GM23338 (cell line): ENCODE results near the gene RPS6KC1. TPM values are rescaled to one million over a fixed set of nuclear protein-coding genes. Genes with fewer than 3 reads are reported as not detected.

ENCODE experiments used
- ATAC-seq: fragments of 200-7000 bp; cut with Tn5 transposase; 3 replicates; pipeline ENCODE4 v1.9.1; 2020
- DNase-seq: peaks from one replicate; pipeline ENCODE4 v3.0.0-alpha.2; 2015; ENCODE audit warnings: low spot score
- H2AFZ ChIP-seq: fragments of 200-600 bp; sonication (generic); 2 replicates; pipeline ENCODE4 v1.8.0; 2016; ENCODE audit warnings: antibody characterized with exemption, mild to moderate bottlenecking, moderate library complexity
- H3F3A ChIP-seq: fragments of 200-600 bp; sonication (generic); replicated peaks from 2 replicates; pipeline ENCODE4 v1.8.0; 2017; ENCODE audit warnings: antibody characterized with exemption, mixed run types, low read depth
- H3K27ac ChIP-seq: fragments of 200-600 bp; sonication (generic); 2 replicates; pipeline ENCODE4 v1.6.1; 2016; ENCODE audit warnings: low read depth
- H3K27me3 ChIP-seq: fragments of 200-600 bp; sonication (generic); 2 replicates; pipeline ENCODE4 v1.8.0; 2016; ENCODE audit warnings: mild to moderate bottlenecking, mixed run types, moderate library complexity; ENCODE audit not compliant: insufficient read depth
- H3K36me3 ChIP-seq: fragments of 200-600 bp; sonication (generic); 2 replicates; pipeline ENCODE4 v1.8.0; 2016; ENCODE audit warnings: mild to moderate bottlenecking; ENCODE audit not compliant: insufficient read depth
- H3K4me1 ChIP-seq: fragments of 200-600 bp; sonication (generic); 2 replicates; pipeline ENCODE4 v1.8.0; 2016; ENCODE audit warnings: mild to moderate bottlenecking, moderate library complexity; ENCODE audit not compliant: insufficient read depth
- H3K4me2 ChIP-seq: fragments of 200-600 bp; sonication (generic); 2 replicates; pipeline ENCODE4 v1.7.1; 2017; ENCODE audit warnings: mixed run types
- H3K4me3 ChIP-seq: fragments of 200-600 bp; sonication (generic); 2 replicates; pipeline ENCODE4 v1.6.1; 2016; ENCODE audit warnings: mixed run types
- H3K79me2 ChIP-seq: fragments of 200-600 bp; sonication (generic); replicated peaks from 2 replicates; pipeline ENCODE4 v1.8.0; 2017; ENCODE audit warnings: mild to moderate bottlenecking; ENCODE audit not compliant: insufficient read depth
- H3K9me2 ChIP-seq: fragments of 200-600 bp; sonication (generic); 2 replicates; pipeline ENCODE4 v1.8.0; 2017; ENCODE audit not compliant: insufficient read depth
- H4K20me1 ChIP-seq: fragments of 200-600 bp; sonication (generic); replicated peaks from 2 replicates; pipeline ENCODE4 v1.8.0; 2017; ENCODE audit warnings: mild to moderate bottlenecking; ENCODE audit not compliant: insufficient read depth
- H3K27ac Mint-ChIP-seq: 2 replicates; pipeline ENCODE4 v1.8.0; 2020; ENCODE audit warnings: inconsistent platforms, mild to moderate bottlenecking, moderate library complexity, mixed read lengths
- H3K27me3 Mint-ChIP-seq: 3 replicates; pipeline ENCODE4 v1.8.0; 2022; ENCODE audit warnings: low read depth, mild to moderate bottlenecking, moderate library complexity, mixed read lengths, inconsistent platforms; ENCODE audit not compliant: insufficient read depth, poor library complexity
- H3K36me3 Mint-ChIP-seq: 3 replicates; pipeline ENCODE4 v1.8.0; 2021; ENCODE audit warnings: low read depth, mild to moderate bottlenecking, inconsistent platforms, moderate library complexity, mixed read lengths
- H3K4me1 Mint-ChIP-seq: 3 replicates; pipeline ENCODE4 v1.8.0; 2020; ENCODE audit warnings: mild to moderate bottlenecking, inconsistent platforms, mixed read lengths
- H3K4me3 Mint-ChIP-seq: 3 replicates; pipeline ENCODE4 v1.8.0; 2021; ENCODE audit warnings: moderate library complexity, mild to moderate bottlenecking, inconsistent platforms, mixed read lengths
- H3K9me3 Mint-ChIP-seq: 3 replicates; pipeline ENCODE4 v1.8.0; 2020; ENCODE audit warnings: moderate library complexity, mild to moderate bottlenecking, inconsistent platforms, mixed read lengths
- CREB1 ChIP-seq: fragments of 250-450 bp; sonication (Bioruptor Pico); IDR thresholded peaks from 2 replicates; pipeline ENCODE4 v1.5.0; 2020; ENCODE audit warnings: low read depth, mild to moderate bottlenecking, moderate library complexity
- CTCF ChIP-seq, 2 experiments: fragments of 200-600 bp in 1 of 2; sonication (generic) in 1 of 2; conservative IDR thresholded peaks; 2 replicates each; pipeline versions ENCODE4 v1.5.1 to v1.6.1; 2016 to 2017; ENCODE audit warnings: antibody characterized with exemption in 2 of 2, low read depth in 2 of 2, mild to moderate bottlenecking in 2 of 2, moderate library complexity in 1 of 2
- ETS1 ChIP-seq: IDR thresholded peaks from 2 replicates; pipeline ENCODE4 v1.6.1; 2016; ENCODE audit warnings: antibody characterized with exemption
- EZH2 ChIP-seq: fragments of 200-600 bp; sonication (generic); IDR thresholded peaks from one replicate; pipeline ENCODE4 v1.8.0; 2017; ENCODE audit warnings: antibody characterized with exemption, mild to moderate bottlenecking, low read depth; ENCODE audit not compliant: unreplicated experiment
- EZH2phosphoT487 ChIP-seq: fragments of 200-600 bp; sonication (generic); IDR thresholded peaks from one replicate; pipeline ENCODE4 v1.8.1; 2018; ENCODE audit warnings: antibody characterized with exemption; ENCODE audit not compliant: unreplicated experiment
- JUNB ChIP-seq: IDR thresholded peaks from one replicate; pipeline ENCODE4 v1.6.1; 2016; ENCODE audit warnings: antibody characterized with exemption; ENCODE audit not compliant: unreplicated experiment
- NANOG ChIP-seq: IDR thresholded peaks from 2 replicates; pipeline ENCODE4 v1.6.1; 2016; ENCODE audit warnings: antibody characterized with exemption, borderline replicate concordance
- POLR2AphosphoS5 ChIP-seq: IDR thresholded peaks from 2 replicates; pipeline ENCODE4 v1.6.1; 2016; ENCODE audit warnings: antibody characterized with exemption, low read depth
- REST ChIP-seq: IDR thresholded peaks from one replicate; pipeline ENCODE4 v1.6.1; 2018; ENCODE audit warnings: antibody characterized with exemption; ENCODE audit not compliant: unreplicated experiment
- STAT1 ChIP-seq: IDR thresholded peaks from one replicate; pipeline ENCODE4 v1.6.1; 2016; ENCODE audit warnings: antibody characterized with exemption; ENCODE audit not compliant: unreplicated experiment
- ZNF114 ChIP-seq: fragments of 250-450 bp; sonication (Bioruptor Pico); IDR thresholded peaks from 2 replicates; pipeline ENCODE4 v1.5.0; 2020; ENCODE audit warnings: mild to moderate bottlenecking, moderate library complexity
- ZNF331 ChIP-seq: fragments of 250-450 bp; sonication (Bioruptor Pico); IDR thresholded peaks from 2 replicates; pipeline ENCODE4 v1.5.0; 2020; ENCODE audit warnings: low read depth, mild to moderate bottlenecking, moderate library complexity
- ZNF462 ChIP-seq: fragments of 250-450 bp; sonication (Bioruptor Pico); IDR thresholded peaks from 2 replicates; pipeline ENCODE4 v1.5.0; 2020; ENCODE audit warnings: mild to moderate bottlenecking, moderate library complexity
- polyA plus RNA-seq: library from polyadenylated mRNA; unstranded; fragments of >200 nt; fragmentation: Nextera tagmentation; extraction: Ambion mirVana; gene quantifications from 2 replicates; pipeline ENCODE4 v1.2.1, GENCODE V29; 2016
- total RNA-seq: library from RNA; depleted of rRNA; stranded (reverse); fragments of >200 nt; shearing (Covaris generic); gene quantifications from 2 replicates; pipeline ENCODE4 v1.2.3, GENCODE V29; 2014

The RPS6KC1 gene
- total and polyA plus RNA-seq, 2 experiments from 2014 or later: 7.9 to 24.9 TPM

GRCh38 chr1:213103377-213104306 lies 52.6 kb downstream of the RPS6KC1 start:
- H3K4me3 ChIP-seq: no peak overlapping the region
- Mint-ChIP-seq H3K27me3 (peaks cover 2% of the 10 kb centered on the region), H3K9me3 (no peaks in the 10 kb centered on the region), H3K27ac (no peak overlapping the region), H3K36me3 (peaks cover 6% of the 10 kb centered on the region; the same call in 2 of the 3 replicates), H3K4me1 (no peaks in the 10 kb centered on the region), H3K4me3 (no peak overlapping the region)
- no peak overlapping the region for H3K27ac ChIP-seq
- ATAC-seq (no peak), DNase-seq (no peak)
- no peaks in the 10 kb centered on the region for H3K27me3 ChIP-seq
- TF ChIP-seq POLR2AphosphoS5: no peak
- no peak for TF ChIP-seq ZNF331 (CRISPR knock-in tag)
- no peak for TF ChIP-seq ETS1
- no peak for TF ChIP-seq JUNB
- TF ChIP-seq CREB1 (CRISPR knock-in tag): no peak
- no peak for TF ChIP-seq EZH2
- no peak for TF ChIP-seq ZNF114 (CRISPR knock-in tag)
- TF ChIP-seq STAT1: no peak
- no peak for TF ChIP-seq NANOG
- no peak for TF ChIP-seq CTCF (conservative IDR thresholded peaks at IDR 0.05; ENCODE audit: low read depth in 2 of 2)
- no peak for TF ChIP-seq EZH2phosphoT487
- TF ChIP-seq ZNF462 (CRISPR knock-in tag): no peak
- TF ChIP-seq REST: no peak
- H2AFZ ChIP-seq: no peak overlapping the region
- 0 out of 2 replicates have a peak, but pooled peaks cover 4% of the 10 kb centered on the region for H4K20me1 ChIP-seq
- no peaks in the 10 kb centered on the region for H3K36me3 ChIP-seq
- no peak overlapping the region for H3K4me2 ChIP-seq
- no peaks in the 10 kb centered on the region for H3K79me2 ChIP-seq
- H3K9me2 ChIP-seq: no peaks in the 10 kb centered on the region
- H3F3A ChIP-seq: no peaks in the 10 kb centered on the region
- H3K4me1 ChIP-seq: no peaks in the 10 kb centered on the region
